ENCODE results near the gene TEK.

Gene TEK

DNA sequence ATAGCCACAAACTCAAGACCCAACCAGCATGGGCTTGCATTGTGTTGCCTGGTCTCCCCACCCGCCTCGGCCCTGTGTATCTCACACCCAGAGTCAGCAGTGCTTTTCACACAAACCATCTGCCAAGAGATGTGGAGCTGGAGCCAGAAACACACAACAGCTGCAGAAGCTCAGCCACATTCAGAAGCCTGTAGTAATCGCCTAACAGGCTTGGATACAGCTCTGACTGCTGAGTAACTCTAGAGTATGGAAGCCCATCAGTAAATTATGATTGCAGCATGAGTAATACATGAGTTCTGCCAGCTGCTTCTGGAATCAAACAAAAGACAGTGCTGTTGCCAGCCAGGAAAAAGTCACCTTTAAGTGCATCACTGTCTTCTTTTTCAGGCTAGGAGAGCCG, 16.0 kb downstream of the TEK start:
- DNase-seq: peak; percentile 66

DNA sequence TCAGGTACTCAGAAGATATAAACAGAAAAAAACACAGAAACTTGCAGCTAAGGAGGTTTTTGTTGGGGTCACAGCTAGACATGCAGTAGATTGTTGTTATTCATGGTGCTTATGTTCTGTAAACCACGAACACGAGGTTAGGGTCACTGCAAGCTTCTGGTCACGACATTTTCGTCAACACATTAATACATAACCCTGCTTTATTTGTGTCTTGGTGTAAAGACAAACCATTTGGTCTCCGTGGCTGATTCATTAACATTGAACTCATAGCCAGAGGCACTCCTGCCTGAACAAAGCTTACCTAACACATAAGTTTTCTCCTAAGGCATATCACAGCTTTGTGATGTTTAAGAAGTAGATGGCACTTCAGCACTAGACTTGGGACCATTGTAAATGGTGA, 16.9 kb downstream of the TEK start:
- DNase-seq: no peak

DNA sequence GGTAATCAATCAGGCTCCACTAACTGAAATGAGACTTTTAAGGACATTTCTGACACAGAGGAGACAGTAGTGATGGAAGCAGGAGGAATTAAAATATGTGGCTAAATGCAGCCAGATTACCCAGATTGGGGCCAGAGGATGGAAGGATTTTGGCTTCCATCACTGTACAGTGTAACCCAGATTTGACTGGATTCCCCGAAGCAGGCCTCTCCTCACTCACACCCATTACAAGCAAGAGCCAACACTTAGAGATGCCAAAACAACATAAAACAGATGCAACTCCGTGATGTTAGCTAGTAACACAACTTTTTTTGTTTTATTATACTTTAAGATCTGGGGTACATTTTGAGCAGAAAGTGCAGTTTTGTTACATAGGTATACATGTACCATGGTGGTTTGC, 17.6 kb downstream of the TEK start:
- DNase-seq: no peak

DNA sequence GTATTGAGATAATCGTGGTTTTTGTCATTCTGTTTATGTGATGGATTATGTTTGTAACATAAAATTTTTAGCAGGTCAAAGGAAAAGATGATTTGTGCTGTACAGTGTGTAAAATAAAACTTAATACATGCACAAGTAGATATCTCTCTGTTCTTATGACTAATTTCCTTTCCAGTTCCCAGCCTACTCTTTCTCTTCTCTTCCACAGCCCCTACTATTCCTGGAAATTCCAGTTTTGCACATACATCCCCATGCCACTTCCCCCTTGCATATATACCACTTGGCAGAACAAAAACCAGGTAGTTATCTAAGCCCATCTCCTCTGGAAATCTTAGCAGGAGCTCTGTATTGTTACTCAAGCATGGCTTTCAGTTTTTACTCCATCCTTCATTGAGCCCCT, 20.2 kb downstream of the TEK start:
- no peak for DNase-seq

DNA sequence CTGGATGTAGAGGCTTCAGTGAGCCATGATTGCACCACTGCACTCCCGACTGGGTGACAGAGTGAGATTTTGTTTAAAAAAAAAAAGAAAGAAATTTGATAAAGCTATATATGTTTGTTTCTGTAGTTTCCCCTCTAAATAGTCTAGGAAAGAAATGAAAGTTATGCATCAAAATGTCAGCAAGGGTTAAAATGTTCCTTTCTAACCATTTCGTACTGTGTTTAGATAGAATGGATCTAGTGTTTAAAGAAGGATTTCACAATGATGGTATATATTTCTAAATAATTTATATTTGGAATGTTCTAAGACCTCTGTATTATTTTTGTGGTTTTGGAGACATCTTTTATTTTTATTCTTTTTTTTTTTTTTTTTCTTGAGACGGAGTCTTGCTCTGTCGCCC, 22.7 kb downstream of the TEK start:
- DNase-seq: no peak

DNA sequence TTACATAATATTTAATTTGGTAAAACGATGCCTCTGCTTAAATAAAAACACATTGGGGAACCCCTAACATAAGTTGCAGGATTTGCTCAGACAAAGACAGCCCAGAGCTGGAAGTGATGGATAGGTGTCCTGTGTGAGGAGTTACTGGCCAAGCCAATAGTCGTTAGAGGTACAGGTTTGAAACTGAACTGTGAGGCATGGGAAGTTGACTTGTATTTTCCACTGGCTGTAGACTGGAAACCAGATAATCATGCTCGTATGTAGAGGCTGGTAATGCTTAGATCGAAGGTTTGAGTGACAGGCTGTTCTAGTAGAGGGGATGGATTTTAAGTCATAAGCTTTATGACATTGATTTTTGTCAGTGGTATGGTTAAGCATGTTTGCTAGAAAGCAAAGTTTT, 24.8 kb downstream of the TEK start:
- no peak for DNase-seq

DNA sequence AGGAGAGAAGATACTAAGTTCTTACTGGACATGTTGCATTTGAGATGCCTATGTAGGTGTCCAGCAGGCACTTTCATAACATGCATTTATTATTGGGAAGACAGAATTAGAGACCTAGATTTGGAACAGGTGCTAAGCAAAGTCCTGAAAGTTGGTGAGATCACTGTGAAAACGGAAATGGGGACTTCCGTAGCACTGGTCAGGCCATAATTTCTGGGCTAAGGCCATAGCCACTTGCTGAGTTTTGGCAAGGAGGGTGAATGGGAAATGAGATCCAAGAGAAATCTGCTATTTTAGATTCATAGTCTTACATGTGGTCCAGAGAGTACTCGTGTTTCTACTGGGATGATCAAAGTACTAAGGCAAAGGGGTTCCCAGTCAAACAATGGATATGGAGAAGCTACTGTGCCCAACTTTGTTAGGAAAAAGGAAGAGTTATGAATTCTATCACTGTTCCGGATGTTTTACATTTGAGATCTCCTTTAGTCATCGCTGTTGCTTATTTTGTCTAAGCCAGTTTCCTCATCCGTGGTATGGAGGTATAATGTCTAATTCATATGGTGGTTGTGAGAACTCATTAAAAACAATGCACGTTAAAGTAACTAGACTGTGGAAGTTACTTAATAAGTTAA, 33.4 kb downstream of the TEK start:
- DNase-seq: no peak

DNA sequence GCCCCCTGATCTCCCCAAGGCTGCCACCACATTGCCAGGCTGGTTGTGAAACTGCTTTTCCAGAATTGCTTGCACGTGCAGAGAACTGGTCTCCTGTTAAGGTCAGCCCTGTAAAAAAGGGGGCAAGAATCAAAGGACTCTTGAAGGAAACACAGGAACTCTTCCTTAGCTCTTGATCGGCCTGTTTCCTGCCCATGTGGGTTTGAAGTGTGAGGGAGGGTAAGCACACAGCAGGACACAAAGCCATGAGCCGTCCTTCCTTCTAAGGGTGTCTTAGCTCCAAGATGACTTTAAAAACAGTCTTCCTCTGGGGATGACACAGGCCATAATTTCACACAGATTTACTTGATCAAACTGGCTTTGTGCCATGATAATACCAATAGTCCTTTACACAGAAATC, 36.1 kb downstream of the TEK start:
- no peak for DNase-seq

DNA sequence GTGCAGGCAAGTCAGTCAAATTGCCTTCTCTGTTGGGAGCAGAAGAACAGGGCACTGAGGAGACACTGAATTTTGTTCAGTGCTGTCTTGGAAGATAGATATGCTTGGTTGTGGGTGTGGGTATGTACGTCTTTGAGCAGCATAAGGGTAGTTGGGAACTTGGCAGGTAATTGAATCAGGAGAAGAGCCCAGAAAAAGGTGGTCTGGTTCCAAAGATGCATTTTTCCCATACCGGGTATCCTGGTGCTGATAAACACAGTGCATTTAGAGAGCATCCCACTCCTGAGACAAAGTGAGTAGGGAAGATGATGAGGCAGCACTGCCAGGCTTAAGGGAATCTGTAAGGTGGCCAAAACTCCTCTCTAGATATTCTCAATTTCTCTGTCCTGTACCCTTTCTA, 40.6 kb downstream of the TEK start:
- no peak for DNase-seq

DNA sequence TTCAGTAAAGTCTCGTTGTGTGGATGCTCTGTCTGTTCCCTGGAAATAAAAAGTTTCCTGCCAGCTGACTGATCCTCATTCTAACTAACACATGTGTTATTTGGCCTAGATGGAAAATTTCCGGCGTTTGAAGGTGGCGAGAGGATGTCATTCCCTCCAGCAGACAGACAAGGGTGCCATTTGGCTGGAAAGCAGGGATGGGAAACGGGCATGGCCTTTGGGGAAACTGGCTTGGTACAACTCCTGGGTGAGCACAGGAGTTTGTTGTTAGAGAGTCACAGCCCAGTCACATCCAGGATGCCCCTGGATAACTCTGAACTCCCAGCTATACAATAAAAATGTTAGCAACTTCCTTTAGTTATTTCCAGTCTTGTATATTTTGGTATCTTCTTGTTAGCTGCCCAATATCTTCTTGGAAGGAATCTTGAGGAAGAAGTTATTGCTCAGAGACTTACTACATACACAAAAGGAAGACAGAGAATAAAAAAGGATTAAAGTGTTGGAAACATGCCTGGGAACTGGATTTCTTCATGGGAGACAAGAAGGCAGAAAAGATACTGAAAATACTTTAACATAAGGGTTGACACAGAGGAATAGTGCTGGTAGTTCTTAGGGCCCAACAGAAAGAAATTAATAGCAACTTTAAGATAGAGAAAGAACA, 41.9 kb downstream of the TEK start:
- no peak for DNase-seq

DNA sequence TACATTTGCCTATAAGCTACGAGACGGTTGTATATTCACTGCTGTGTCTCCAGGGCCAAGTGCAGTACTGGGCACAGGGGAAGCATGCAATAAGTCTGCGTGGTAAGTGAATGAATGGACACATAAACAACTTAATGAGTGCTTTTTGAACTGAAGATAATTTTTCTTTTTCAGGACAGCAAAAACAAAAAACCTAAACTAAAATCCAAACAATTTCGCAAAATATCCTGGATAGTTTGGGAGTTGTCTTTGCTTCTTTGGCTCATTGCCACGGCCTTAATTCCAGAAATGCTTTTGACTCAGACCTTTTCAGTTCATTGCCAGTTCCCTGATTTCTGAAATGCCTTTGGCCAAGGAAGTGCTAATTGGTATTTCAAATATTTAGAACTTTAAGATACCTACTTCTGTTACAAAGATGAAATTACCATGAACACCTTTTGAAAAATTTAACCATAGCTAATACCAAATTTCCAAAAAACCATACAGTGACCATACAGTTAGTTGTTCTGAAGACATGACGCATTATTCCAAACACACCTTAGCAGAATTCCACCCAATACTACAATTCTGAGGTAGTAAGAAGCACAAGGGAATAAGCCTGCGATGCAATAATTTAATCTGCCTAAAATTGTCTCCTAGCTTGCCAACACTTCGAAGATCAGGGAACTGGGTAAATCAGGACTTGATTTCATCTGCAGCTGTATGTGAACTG, 42.8 kb downstream of the TEK start:
- DNase-seq: no peak

DNA sequence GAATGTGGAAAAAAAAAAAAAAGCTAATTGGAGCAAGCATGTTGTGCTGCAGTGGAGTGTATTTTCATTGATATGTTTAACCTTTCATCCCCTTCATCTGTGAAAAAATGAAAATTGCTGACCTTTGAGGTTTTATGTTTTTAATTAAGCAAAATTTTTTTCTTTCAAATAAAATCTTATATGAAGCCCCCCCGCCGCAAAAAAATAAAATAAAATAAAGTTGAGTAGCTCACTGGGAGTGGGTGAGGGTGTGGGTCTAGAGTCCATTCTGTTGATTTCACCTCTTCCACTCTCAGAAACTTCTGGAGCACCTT, 43.3 kb downstream of the TEK start:
- DNase-seq: no peak

DNA sequence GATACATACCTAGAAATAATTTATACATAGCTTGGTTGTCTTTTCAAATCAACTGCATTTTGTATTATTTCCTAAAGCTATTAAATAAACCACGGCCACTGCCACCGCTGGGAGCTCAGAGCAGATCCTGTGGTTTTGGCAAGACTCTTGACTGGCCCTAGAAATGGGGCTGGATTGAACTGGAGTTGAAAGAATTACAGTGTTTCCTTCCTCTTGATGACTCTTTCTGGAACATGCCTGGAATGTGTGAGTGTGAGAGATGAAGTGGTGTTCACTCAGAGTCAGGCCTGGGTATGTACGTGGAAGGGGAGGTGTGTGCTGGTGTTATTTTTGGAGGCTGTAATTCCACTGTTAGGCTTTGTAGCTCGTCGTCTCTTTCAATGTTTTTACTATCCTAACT, 45.9 kb downstream of the TEK start:
- DNase-seq: no peak

DNA sequence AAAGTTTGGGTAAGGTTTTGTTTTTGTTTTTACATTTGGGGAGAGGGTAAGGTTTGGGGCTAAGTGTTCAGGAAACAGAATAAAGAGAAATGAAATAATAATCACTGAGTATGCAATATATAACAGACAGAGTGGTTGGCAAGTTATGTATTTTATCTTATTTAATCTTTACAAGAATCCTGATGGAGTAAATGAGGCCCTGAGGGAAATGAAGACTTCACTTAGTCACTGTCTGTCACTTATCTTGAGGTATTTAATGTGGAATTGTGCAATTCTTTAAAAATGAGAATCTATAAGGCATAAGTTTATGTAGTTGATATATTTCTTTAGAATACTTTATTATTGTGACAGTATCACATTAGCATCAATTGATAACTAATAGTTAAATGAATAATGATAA, 48.1 kb downstream of the TEK start:
- DNase-seq: no peak

DNA sequence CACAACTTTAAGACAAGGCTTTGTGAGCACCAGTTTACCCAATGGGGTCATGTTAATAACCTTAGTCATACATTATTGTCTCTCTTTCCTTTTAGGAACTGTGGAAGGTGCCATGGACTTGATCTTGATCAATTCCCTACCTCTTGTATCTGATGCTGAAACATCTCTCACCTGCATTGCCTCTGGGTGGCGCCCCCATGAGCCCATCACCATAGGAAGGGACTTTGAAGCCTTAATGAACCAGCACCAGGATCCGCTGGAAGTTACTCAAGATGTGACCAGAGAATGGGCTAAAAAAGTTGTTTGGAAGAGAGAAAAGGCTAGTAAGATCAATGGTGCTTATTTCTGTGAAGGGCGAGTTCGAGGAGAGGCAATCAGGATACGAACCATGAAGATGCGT, 48.7 kb downstream of the TEK start:
- DNase-seq: no peak

DNA sequence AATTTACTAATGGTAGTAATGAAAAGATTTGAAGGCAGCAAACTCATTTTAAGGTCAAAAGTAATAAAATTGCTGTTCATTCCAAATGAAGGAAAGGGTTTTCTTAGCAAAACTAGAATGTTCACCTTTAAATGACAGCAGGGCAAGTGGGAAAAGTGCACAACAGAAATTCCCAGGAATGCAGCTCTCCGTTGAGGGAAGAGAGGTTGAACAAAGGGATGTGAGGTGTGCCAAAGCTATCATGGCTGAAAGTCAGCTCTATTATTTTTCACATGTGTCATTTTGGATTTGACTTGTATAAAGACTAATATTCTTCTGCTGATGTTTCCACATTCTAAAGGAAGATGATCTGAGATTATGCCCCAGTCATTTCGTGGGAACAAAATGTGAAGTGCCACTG, 51.6 kb downstream of the TEK start:
- DNase-seq: no peak

DNA sequence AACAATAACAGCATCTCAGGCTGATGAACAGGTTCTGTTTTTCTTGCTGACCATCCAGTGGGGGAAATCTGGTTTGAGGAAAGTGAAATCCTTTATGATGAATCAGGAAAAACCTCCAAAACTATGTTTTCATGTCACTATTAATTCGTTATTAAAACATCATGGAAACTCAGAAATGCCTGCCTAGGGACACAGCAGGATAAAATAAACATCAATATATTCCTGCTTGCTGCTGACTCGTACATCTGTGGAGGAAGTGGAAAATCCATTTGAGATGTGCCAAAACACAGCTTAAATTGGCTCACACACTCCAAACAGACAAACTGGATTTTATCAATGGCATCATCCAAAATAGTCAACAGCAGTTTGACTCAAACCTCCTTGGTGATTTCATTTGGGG, 53.0 kb downstream of the TEK start:
- peak; percentile 7 for DNase-seq

DNA sequence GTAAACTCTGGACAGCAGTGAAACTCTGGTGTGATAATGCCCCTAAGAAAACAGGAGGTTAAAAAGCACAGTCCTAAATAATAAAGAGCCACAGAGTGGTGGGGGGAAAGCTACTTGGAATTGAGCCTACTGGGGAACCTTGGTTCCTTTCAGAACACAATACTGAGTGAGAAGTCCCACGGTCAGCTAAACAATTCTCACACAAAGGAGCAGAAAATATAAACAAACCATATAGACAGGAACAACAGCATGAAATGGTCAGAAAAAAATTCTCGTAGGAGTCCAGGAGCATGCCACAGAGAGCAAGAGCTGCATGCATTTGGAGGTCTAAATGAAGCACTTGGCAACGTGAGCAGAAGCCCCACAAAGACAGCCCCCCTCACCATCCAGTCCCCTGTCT, 56.0 kb downstream of the TEK start:
- DNase-seq: no peak

DNA sequence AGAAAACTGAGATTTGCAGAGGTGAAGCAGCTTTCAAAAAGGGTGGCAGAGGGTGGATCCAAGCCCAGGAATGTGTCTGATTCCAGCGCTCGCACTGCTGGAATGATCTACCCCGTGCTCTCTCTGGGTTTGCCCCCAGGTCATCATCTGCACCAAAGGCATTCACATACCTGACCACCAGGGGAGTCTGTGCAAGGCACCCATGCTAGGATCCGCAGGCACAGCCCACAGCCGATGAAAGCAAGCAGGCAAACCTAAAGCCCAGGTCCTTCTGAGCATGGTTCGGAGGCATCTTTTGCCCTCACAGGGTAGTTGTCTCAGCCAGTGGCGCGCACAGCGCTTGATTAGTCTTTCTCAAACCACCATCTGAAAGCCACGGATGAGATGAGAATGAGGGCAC, 56.6 kb downstream of the TEK start:
- no peak for DNase-seq

DNA sequence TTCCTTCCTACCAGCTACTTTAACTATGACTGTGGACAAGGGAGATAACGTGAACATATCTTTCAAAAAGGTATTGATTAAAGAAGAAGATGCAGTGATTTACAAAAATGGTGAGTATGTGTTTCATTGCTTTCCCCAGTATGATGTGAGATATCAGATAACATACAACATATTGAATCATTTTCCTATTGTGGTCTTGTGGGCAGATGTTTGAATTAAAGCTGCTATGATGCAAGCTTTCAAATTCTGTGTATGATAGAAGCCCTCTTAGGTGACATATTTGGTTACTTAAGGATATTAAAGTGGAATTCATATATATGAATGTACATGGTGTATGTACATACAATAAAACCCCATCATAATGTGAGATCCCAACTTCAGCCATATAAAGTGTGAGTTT, 59.5 kb downstream of the TEK start:
- DNase-seq: no peak

DNA sequence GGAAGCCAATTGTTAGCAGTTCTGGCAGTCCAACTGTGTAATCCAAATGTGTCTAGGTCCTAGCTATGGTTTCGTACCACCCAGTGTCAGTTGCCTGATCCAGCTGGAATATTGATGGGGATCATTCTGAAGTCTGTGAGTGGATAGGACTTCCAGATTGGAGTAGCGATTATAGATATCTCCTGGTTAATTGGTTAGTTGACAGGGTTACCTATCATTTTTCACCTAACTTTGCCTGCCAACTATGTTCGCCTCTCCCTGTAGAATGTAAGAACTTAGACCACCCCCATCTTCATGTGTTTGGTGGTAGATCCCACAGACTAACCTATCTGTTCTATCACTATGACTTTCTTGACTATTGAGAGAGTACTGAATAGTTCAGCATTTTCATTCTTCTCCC, 59.9 kb downstream of the TEK start:
- no peak for DNase-seq

DNA sequence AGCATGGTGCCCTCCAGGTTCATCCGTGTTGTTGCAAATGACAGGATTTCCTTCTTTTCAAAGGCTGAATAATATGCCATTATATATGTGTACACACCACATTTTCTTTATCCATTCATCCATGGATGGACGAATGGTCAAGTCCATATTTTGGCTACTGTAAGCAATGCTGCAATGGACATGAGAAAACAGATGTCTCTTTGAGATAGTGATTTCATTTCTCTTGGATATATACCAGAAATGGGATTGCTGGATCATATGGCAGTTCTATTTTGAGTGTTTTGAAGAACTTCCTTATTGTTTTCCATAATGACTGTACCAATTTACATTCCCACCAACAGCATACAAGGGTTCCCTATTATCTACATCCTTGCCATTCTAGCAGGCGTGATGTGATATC, 67.9 kb downstream of the TEK start:
- DNase-seq: no peak

DNA sequence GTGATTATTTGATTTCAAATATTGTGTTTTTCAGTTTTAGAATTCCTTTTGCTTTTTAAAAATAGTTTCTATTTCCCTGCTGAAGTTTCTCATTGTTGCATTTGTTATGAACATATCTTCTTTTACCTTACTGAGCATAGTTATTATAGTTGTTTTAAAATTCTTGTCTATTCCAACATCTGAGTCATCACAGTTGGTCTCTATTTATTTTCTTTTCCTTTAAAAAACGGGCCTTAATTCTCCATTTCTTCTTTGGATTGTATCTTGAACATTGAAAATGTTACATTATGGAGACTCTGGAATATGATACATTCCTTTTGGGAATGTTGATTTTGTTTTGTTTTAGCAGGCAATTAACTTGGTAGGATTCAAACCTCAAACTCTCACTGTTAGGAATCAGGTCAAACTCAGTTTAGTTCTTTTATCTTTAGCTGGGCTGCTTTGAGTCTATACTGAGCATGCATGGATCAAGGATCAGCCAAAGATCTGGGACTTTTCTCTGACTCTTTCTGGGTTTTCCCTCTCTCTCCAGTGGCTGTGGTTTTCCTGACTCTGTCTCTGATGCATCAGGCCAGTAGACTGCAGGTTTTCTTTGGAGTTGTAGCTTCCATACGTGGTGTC, 70.3 kb downstream of the TEK start:
- no peak for DNase-seq

DNA sequence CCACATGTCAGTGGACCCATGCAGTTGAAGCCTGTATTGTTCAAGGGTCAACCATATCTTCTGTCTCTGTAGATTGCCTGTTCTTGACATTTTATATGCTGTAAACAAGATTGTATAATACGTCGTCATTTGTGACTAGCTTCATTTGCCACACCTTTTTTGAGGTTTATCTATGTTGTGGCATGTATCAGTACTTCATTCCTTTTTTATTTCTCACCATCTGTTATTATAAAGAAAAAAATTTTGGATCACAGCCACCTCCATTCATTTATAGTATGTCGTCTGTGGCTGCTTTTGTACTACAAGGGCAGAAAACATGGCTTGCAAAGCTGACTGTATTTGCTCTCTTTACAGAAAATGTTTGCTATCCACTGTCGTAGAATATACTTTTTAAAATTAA, 72.4 kb downstream of the TEK start:
- no peak for DNase-seq

DNA sequence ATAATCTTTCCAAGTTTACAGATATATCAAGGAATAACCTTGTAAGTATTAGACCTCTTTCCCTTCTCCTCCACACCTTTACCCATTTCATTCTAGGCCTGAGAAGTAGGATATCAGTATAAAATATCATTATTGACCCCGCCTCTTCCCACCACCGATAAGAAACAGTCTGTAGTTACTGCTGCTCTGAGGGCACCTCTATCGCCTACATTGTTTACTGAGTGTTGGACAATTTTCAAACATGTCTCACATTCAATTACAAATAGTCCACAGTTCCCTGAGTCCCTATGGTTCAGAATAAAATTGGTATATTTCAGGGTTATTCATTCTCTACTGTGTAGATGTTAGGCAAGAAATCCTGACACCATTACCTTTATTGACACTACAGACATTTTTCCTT, 73.4 kb downstream of the TEK start:
- no peak for DNase-seq
